ENCODE measurements around the gene FGF2.

DNA sequence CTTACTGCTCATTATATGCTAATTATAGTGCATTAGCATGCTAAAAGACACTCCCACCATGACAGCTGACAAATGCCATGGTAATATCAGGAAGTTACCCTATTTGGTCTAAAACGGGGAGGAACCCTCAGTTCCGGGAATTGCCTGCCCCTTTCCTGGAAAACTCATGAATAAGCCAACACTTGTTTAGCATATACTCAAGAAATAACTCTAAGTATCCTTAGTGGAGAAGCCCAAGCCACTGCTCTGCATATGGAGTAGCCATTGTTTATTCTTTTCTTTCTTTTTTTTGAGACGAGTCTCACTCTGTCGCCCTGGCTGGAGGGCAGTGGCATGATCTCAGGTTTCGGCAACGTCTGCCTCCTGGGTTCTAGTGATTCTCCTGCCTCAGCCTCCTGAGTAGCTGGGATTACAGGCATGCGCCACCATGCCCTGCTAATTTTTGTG is 80.3 kb downstream of the FGF2 start:
- TF ChIP-seq SP1 (IDR thresholded peaks at IDR 0.05; ENCODE audit: low read depth): no peak
- TF ChIP-seq CTCF (IDR thresholded peaks at IDR 0.05 in 2 of 3, conservative IDR thresholded peaks at IDR 0.05 in 1 of 3; ENCODE audit: borderline replicate concordance in 1 of 3, insufficient read depth in 1 of 3, low read depth in 2 of 3, low read length in 2 of 3): no peak
- TF ChIP-seq CEBPB (IDR thresholded peaks at IDR 0.05; ENCODE audit: low read depth): no peak
- no peak for TF ChIP-seq EZH2phosphoT487 (IDR thresholded peaks at IDR 0.05; ENCODE audit: borderline replicate concordance)
- TF ChIP-seq RAD21 (IDR thresholded peaks at IDR 0.05; ENCODE audit: low read depth): no peak
- no peak for TF ChIP-seq EZH2 (IDR thresholded peaks at IDR 0.05)
- TF ChIP-seq POLR2AphosphoS5 (IDR thresholded peaks at IDR 0.05; ENCODE audit: low read depth, low read length): no peak
- no peak for TF ChIP-seq POLR2A (IDR thresholded peaks at IDR 0.05; ENCODE audit: borderline replicate concordance, extremely low read depth, insufficient read depth, insufficient read length)
- TF ChIP-seq, protein P1, sequence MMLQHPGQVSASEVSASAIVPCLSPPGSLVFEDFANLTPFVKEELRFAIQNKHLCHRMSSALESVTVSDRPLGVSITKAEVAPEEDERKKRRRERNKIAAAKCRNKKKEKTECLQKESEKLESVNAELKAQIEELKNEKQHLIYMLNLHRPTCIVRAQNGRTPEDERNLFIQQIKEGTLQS (IDR thresholded peaks at IDR 0.05): no peak
- TF ChIP-seq TCF7L2 (IDR thresholded peaks at IDR 0.05; ENCODE audit: borderline replicate concordance, extremely low read depth, insufficient read depth, insufficient read length): no peak
- no peak for TF ChIP-seq YY1 (IDR thresholded peaks at IDR 0.05; ENCODE audit: extremely low read depth, insufficient replicate concordance, low read depth, low read length)
- no peak for TF ChIP-seq ZNF274 (IDR thresholded peaks at IDR 0.05; ENCODE audit: low read depth, low read length)

All from HCT116 (cell line).